Measurements from ENCODE around the gene NGB.

NGB gene

DNA sequence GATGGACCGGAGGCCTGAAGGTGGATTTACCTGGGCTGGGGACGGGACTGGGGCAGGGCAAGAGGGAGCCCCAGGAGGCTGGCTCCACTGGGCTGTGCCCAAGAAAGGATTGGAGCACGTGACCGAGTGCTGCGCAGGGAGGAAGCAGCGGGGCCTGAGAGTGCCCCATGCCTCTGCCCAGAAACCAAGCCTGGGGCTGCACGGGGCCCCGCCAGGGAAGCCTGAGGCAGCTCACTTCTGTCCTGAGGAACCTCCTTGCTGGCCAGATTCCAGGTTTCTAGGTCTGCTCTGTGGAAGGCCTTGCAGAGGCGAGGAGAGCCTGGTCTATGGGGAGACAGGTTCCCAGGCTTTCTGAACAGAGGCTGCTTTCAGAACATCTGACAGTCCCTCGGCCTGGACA, 10.4 kb downstream of the NGB start:
- DNase-seq = no peak

DNA sequence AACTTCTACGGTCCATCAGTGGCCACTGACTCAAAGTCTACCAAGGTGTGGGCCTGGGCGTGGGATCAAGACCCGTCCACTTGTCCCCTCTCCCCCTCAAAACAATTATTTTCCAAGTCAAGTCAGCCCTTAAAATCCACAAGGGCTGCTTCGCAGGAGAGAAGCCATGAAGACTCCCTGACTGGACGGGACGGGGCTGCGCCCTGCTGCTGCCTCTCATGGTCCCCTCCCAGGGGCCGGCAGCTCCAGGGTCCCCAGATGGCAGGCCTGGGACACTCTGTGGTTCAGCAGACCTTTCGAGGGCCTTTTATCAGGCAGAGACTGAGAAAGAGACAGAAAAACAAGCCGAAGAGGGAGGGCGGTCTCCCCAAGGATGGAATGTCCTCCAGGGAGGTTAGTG, 10.8 kb downstream of the NGB start:
- no peak for DNase-seq

DNA sequence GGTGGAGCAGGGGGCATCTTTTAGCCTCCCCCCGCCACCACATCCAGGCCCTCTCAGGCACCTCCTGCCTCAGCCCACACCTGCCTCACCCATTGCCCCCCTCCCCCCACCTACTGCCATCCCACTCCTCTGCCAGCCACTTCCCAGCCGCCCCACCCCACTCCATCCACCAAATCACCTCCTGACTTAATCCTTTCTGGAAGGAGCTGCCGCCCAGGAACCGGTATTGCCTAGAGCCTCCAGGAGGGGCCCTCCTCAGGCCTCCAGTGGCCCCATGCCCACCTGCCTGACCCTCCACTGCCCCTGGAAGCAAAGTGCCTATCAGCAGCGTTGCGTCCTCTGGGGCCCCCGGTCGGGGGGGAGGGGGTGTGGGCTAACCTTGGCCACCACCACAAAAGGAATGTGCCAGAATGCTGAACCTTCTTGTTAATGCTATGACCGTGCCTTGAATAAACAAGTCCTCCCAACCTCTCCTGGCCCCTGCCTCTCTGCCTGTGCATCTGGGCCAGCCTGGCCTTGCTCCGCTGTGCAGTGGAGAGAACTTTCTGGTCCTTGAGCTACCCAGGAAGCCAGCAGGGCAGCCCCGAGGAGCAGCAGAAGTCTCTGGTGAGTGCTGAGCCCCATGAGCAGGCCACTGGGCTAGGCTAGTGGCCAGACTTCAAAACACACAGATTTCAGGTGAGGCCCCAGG, 11.8 kb downstream of the NGB start:
- DNase-seq = no peak

DNA sequence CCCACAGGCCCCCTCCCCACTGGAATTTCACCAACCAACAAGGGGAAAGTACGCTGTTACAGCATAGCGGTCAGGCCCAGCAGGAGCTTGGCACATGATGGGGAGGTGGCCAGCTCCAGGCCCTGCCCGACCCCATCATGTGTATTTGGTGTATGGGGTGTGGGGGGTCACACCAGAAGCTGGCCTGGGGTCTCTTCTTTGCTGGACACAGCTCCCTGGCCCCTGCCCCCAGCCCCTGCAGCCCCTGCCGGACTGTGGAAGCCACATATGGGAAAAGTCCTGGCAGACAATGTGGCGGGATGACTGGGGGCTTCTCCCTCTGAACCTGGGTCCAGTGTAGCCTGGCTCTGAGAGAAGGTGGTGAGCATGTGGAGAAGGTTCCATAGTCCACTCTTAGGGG, 12.4 kb downstream of the NGB start:
- DNase-seq = no peak

DNA sequence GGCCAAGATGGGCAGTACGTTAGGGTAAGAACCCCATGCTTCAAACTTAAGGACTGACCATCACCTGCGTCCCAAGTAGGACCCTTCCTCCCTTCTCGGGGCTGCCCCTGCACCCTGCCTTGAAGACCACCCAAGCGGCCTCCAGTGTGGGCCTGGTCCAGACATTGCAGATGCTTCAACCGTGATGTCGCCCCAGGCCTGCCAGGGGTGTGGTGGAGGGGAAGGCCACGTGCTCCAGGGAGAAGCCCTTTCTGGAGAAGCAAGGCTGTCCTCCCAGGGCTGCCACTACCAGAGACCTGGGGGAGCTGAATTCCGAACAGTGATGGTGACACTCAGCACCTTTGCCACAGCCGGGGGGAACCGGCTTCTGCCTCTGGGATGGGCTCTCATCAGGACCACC, 13.3 kb downstream of the NGB start:
- DNase-seq = no peak

DNA sequence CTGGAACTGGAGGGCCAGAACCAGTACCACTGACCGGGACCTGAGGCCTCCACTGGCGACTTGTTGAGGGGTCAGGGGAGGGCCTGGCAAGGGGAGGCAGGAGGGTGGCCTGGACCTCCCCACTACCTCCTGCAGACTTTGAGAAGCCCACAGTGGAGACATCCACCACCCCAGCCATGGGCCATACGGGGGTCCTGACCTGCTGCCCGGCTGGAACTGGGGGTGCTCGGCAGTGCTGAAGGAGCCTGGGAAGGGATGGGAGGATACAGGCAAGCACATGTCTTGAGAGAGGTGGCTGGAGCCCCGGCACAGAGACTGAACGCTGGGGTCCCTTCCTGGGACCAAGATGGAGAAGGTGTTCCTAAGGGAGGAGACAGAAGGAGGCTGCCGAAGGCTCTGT, 14.3 kb downstream of the NGB start:
- no peak for DNase-seq

DNA sequence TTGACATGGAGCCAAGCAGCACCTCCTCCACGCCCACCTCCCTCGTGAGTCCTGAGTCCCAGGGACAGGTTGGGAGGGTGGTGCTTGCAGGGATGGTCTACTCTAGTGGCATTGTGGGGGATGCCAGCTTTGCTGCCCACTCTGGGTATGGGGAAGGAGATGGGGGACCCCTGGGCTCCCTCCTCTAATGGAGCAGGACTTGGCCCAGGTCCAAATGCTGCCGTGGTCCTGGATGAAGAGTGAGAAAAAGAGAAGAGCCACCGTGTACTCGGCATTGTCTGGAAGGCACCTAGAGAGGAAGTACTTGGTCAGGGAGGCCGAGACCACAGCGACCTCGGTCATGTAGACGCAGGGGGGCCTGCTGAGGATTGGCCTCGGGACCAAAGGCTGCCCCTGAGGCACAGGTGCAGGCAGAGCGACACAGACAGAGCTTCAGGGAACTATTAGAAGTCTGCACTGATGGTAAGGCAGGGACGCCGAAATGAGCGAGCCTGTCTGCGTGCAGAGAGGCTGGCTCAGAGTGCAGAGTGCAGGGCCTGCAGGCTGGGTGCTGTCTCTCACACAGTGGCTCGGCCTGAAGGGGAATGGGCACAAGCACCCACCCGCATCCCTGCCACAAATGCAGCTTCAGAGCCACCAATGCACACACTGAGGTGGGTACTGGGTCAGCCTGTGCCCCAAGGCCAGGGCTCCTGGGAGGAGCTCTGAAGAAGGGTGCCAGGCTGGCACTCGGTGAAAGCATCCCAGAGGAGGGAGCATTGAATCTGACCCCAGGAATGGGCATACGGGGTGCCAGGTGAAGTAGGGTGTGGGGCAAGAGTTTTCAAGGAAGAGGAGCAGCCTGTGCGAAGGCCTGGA, 17.4 kb downstream of the NGB start:
- DNase-seq = no peak

DNA sequence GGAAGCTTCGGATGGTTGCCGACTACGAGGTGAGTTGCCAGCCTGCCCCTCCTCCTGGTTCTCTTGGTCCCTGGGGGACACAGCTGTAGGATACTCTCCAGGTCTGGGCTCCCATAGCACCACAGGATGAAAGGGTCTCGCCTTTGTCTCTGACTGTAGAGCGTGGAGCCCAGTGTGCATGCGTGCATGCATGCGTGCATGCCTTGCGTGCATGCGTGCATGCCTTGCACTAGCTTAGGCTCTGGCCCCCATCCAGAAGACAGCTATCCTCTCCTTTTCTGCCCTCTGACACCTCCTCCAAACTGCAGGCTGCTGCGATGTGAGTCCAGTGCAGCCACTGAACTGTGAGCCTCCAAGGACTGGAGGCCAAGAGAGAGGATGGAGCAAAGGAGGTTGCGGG, 19.1 kb downstream of the NGB start:
- DNase-seq = no peak

DNA sequence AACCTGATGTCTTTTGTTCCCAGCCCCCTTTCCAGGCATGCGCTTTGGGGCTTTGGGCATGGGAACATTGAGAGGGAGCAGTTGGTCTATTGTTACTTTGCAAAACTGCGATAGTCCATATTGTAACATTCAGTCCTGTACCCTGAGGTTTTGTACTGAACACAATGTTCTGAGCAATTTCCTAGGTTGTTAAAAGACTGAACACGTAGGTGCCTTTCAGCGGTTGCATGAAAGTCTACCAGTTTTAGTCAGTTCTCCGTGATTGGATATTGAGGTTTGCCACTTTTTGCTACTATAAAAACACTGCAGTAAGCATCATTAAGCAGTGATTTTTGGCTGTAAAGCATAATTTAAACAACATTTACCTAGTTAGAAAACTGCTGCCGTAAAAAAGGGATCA, 20.1 kb downstream of the NGB start:
- no peak for DNase-seq

DNA sequence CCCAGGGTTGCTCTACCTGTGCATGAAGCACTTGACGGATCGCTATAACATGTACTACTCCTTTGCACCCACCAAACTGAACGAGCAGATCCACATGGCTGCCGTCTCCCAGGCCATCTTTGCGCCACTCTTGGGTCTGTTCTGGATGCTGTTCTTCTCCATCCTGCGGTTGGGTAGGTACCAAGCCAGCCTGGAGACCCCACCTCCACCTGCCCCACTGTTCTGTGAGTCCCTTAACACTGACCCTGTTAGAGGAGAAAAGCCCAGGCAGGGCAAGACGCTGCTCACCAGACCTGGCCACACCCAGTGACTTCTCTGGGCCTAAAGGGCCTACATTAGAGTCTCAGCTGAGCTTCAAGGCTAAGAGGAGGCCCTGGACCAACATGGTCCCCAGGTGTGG, 21.7 kb downstream of the NGB start:
- no peak for DNase-seq

DNA sequence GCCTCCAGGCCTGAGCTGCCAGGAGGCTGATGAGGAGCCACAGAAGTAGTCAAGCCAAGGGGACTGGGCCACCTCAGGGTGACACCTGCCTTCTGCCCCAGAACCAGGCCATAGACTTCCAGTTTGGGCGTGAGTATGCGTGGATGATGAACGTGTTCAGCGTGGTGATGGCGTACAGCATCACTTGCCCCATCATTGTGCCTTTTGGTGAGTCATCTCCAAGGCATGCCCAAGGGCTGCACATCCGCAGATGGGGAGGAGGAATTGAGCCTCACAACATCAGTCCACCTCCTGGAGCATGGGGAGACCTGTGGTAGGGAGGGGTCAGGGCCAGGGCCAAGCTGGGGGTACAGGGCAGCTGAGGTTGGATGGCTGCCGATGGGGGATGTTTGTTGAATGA, 22.3 kb downstream of the NGB start:
- DNase-seq = no peak

DNA sequence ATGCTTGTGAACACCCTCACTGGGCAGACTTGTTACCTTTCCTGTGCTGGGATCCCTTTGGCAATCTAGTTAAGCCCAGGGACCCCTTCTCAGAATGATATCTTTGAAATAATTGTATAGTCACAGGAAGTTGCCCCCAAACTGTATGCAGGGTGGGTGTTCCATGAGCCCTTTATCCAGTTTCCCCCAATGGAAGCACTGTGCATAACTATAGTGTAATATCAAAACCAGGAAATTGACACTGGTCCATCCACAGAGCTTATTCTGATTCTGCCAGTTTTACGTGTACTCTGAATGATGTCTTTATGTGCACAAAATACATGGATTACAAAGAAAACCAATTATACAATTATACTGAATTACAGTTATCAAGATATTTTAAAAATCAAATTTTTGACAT, 24.2 kb downstream of the NGB start:
- DNase-seq = no peak

DNA sequence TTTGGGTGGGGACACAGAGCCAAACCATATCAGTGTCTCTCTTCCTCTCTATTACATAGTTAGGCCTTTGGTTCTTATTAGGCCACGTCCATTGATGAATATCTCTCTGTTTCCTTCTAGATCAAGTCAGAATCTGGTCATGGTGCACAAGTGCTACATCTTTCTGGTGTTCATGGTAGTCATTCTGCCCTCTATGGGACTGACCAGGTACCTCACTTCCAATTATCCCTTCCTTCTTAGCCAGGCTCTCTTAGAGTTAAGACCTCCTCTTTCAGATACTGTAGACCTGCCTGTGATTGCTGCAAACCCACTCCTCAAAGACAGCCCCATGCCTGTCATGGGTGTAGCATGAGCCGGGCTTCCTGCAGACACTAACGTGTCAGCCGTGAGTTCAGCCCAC, 25.2 kb downstream of the NGB start:
- no peak for DNase-seq

DNA sequence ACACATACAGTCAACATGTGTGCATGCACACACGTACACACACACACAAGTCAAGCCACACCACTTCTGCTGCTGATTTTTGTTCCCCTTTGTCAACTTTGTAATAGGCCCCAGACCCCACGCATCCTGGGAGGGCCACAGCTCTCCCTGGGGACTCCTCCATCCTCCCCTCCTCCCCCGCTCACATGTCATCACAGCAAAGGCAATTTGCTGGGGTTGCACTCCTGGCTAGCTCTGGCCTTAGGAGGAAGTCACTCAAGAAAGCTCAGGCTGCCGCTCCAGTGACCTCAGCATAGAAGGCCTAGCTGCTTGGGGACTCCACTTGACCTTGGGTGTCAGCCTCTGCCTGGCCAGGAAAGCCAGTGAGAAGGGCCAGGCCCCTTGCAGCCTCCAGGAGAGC, 27.2 kb downstream of the NGB start:
- DNase-seq = no peak

DNA sequence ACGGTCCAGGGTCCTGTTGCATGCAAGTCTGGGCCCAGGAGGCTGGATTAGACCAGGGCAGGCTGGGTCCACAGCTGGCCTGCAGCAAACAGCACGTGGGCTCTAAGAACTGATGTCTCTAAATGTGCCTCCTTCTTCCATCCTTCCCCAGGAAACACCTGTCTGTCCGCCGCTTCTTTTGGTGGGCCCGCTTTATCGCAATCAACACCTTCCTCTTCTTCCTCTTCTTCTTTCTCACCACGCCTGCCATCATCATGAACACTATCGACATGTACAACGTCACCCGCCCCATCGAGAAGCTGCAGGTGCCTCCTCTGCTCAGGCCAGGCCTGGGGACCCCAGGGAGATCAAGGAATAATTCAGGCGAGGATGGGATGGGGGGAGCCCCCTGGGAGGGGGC, 28.3 kb downstream of the NGB start:
- DNase-seq = no peak

DNA sequence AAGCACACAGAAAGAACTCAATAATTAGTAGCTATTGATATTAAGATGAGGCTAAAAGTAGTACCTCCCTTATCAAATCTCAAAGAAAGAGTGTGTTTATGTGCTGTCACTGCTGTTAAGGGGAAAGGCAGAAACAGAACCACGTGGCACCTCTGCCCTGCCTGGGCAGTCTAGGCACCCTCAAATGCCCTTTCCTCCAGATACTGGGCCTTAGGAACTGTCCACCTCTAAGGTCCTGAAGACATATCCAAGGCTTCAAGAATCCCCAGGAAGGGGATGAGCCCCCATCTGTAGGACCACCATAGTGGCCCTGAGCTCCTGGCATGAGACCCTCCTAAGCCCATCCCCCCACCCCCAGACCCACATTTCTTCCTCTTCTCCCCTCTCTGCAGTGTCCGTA, 29.1 kb downstream of the NGB start:
- DNase-seq = no peak

DNA sequence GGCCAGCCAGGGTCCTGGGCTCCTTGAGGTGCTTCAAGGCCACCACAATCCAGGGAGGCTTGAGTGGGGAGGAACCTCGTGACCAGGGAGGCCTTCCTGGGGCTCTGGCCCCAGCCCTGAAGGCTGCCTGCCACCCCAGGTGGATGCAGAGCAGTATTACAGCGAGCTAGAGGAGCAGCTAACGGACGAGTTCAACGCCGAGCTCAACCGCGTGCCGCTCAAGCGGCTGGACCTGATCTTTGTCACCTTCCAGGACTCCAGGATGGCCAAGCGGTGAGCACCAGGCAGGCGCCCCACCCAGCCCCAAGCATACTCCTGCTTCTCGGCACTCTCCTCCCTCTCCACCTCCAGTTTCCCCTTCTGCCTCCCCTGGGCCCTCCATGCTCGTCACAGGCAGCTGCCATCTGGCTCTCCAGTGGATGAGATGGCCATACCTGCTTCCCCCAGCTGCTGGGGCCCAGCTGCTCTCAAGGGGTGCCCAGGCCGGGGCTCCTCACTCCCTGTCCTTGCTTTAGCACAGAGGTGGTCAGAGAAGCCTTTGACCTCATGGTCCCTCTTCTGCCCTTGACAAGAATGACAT, 30.6 kb downstream of the NGB start:
- DNase-seq = no peak

DNA sequence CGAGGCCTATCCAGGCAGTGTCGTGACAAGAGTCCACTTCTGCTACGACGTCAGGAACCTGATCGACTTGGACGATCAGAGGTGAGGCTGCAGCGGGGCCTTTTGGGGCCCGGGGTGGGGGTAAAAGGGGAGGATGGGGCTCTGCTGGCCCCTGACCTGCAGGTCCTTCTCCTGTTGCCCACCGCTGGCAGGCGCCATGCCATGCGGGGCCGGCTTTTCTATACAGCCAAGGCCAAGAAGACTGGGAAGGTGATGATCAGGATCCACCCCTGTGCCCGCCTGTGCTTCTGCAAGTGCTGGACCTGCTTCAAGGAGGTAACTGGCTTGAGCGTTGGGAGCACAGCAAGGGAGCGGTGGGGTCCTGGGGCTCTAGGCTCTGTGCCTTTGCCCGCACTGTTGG, 31.6 kb downstream of the NGB start:
- no peak for DNase-seq

DNA sequence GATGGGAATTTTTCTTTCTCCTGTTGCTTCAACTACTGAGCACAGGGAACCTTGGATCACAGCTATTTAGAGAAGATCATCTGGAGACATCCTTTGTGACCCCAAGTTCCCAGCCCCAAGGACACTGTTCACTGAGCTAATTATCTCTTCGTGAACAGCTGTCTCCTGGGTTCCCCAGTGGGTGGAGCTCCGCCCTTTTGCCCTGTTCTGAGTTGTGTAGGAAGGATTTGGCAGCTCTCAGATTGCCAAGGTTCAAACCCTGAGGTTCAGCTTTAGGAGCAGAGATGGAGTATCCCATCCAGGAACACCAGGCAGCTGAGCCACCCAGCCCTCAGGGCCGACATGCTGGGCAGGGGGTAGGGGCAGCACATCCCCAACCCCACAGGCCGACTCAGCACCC, 32.0 kb downstream of the NGB start:
- no peak for DNase-seq

DNA sequence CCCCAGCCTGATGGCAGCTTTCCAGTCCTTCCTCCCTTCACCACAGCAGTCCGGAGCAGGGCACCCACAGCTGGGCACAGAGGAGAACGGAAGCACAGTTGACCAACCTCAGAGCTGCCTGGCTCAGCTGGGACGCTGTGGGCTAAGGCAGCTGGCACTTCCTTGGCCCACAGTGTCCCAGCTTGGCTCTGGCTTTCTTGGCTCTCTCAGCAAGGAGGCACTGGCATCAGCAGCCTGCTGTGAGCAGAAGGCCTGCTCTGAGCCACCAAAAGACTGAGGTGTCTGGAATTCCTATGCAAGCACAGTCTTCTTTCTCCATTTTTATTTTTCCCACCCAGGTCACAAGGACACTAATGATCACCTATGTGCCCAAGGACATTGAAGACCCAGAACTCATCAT, 32.6 kb downstream of the NGB start:
- no peak for DNase-seq

DNA sequence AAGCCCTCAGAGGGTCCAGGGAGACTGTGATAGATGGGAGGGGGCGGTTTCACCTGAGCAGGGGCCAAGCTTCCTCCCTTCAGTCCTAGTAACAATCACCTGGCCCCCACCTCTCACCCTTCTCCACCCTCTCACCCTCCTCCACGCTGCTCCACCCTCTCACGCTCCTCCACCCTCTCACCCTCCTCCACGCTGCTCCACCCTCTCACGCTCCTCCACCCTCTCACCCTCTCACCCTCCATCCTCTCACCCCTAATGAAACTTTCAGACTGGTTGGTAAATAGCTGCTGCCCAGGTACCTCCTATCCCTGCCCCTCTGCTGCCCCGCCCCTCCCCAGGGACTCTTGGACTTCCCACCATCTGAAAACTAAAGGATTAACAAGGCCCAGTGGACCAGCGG, 34.2 kb downstream of the NGB start:
- no peak for DNase-seq

DNA sequence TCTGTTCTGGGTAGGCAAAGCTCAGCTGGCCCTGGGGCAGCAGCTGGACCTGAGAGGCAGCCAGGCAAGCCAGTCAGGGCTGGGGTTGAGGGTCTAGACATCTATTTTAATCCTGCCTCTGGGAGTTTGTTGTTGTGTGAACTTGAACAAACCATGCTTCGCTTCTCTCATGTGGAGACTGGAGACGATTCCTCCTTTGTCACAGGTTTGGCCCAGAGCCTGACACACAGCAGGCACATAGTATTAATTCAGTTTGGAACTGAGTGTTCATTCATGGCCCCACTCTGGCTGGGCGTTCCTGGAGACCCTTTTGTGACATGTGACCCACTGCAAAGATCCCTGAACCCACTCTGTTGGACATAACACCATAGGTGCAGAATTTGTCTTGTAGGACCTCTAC, 39.3 kb downstream of the NGB start:
- DNase-seq = no peak

DNA sequence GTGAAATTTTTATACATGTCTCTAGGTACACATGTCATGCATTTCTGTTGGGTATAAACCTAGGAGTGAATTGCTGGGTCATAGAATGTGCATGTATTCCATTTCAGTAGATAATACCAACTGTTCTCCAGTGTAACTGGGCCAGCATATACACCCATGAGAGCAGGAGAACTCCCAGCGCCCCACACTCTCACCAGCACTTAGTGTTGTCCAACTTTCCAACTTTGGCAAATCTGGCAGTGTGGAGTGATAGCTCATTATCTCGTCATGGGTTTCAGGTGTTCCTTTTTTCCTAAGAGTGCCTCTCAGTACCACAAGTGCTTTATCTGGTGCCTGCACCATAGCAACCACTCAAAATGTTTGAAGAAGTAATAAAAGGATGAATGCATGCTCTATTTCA, 40.1 kb downstream of the NGB start:
- no peak for DNase-seq

DNA sequence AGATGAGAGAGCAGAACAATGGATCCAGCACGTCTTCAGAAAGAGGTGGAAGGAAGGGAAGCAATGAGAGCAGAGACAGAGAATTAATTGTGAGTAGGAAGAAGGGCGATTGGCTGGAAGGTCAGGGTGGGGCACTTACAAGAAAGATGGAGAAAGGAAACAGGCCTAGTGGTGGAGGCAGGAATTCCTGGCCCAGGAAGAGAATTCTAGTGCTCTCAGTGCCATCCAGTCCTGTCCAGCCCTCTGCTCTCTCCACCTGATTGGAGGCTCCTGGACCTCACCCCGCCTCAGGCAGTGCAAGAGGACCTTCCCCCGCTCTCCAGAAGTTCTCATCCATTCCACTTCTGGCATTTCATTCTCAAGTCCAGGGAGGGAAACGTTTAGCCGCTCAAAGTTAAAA, 43.0 kb downstream of the NGB start:
- no peak for DNase-seq

Data from activated CD4-positive, alpha-beta T cell treated with anti-CD3 and anti-CD28 coated beads for 48 hours (primary cell).